ENCODE data around the gene HEATR3.

DNA sequence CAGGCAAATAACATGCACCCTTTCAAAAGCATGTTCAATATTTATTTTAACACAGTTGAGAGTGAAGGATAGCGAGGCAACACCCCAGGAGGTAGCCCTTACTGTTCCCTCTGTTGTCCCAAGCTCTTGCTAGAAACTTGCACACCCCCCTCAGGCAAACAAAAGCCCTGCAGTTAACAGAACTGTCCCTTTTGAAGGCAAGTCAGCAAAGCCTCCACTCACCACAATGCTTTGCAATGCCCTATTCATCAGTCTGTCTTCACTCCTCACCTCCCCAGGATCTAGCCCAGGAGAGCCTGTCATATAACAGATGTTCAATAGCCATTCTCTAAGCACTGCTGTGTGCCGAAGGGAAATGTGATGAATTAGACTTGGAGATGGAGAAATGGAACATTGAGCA lies 44.2 kb upstream of the HEATR3 start:
- TF ChIP-seq ARNT (IDR thresholded peaks at IDR 0.05) (no peak), HDGF (IDR thresholded peaks at IDR 0.05; ENCODE audit: borderline replicate concordance) (no peak), FOXK2 (IDR thresholded peaks at IDR 0.05) (no peak), SP1 (IDR thresholded peaks at IDR 0.05) (no peak), ELF4 (IDR thresholded peaks at IDR 0.05) (no peak), TARDBP (IDR thresholded peaks at IDR 0.05) (no peak), FOXM1 (IDR thresholded peaks at IDR 0.05; ENCODE audit: borderline replicate concordance) (no peak), ZNF384 (IDR thresholded peaks at IDR 0.05) (no peak), FOXA1 (IDR thresholded peaks at IDR 0.05) (no peak), NFRKB (IDR thresholded peaks at IDR 0.05) (no peak), BHLHE40 (IDR thresholded peaks at IDR 0.05; ENCODE audit: borderline replicate concordance) (no peak), SUZ12 (IDR thresholded peaks at IDR 0.05) (no peak), L3MBTL2 (conservative IDR thresholded peaks at IDR 0.05) (no peak)
- TF ChIP-seq, protein P1, sequence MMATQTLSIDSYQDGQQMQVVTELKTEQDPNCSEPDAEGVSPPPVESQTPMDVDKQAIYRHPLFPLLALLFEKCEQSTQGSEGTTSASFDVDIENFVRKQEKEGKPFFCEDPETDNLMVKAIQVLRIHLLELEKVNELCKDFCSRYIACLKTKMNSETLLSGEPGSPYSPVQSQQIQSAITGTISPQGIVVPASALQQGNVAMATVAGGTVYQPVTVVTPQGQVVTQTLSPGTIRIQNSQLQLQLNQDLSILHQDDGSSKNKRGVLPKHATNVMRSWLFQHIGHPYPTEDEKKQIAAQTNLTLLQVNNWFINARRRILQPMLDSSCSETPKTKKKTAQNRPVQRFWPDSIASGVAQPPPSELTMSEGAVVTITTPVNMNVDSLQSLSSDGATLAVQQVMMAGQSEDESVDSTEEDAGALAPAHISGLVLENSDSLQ (IDR thresholded peaks at IDR 0.05) = no peak

Data from HEK293T (cell line).